Gastrocnemius medialis (tissue), 4 donors: ENCODE data around the gene GFM2.
A peak's percentile ranks its signal among the peaks of the same experiment; 100 is the strongest.

ENCODE experiments used
- CTCF ChIP-seq, 5 experiments: fragments of 450-650 bp in 3 of 5; fragments of 200-600 bp in 2 of 5; sonication (generic) in 2 of 5; IDR thresholded peaks in 4 of 5; conservative IDR thresholded peaks in 1 of 5; 1 replicate in 4 of 5; 2 replicates in 1 of 5; pipeline ENCODE4 v1.5.1; 2016 to 2019; ENCODE audit warnings: antibody characterized with exemption in 5 of 5, mild to moderate bottlenecking in 3 of 5, moderate library complexity in 3 of 5
- POLR2A ChIP-seq, 2 donors: fragments of 450-650 bp; IDR thresholded peaks; one replicate each; pipeline ENCODE4 v1.6.1; 2017; ENCODE audit warnings: antibody characterized with exemption in 2 of 2, mild to moderate bottlenecking in 2 of 2, moderate library complexity in 2 of 2

- TF ChIP-seq CTCF (IDR thresholded peaks at IDR 0.05 in 4 of 5, conservative IDR thresholded peaks at IDR 0.05 in 1 of 5) = peak in 1 of 5 experiments; percentile 4
- peak; percentile 21 to 42 for TF ChIP-seq POLR2A (IDR thresholded peaks at IDR 0.05)
Measured at GRCh38 chr5:74766849-74767578, at the start of gene GFM2, which contains the start of gene NSA2.
